GM21723 (cell line): ENCODE measurements around the gene YJU2.
"Not testable (repeated sequence)": the region's sequence is repeated elsewhere in the genome, so short reads cannot be mapped to it uniquely, and the experiment has no call there.

Experiments
- ATAC-seq: cut with Tn5 transposase; IDR thresholded peaks from one replicate; pipeline ENCODE4 v1.9.1; 2021; ENCODE audit warnings: mild to moderate bottlenecking, moderate library complexity; ENCODE audit not compliant: unreplicated experiment

YJU2 gene

GRCh38 chr19:4267101-4267900 is 20.4 kb downstream of the YJU2 start:
- ATAC-seq = no peak

GRCh38 chr19:4267901-4268815 is 21.3 kb downstream of the YJU2 start:
- no peak for ATAC-seq

GRCh38 chr19:4268816-4269430 is 22.0 kb downstream of the YJU2 start:
- ATAC-seq = no peak

- no peak for ATAC-seq
Observed at GRCh38 chr19:4272894-4273293, 26.0 kb downstream of the YJU2 start.

GRCh38 chr19:4274321-4274686 is 27.4 kb downstream of the YJU2 start:
- not testable (repeated sequence) for ATAC-seq

GRCh38 chr19:4277191-4277696 is 30.4 kb downstream of the YJU2 start:
- no peak for ATAC-seq

- no peak for ATAC-seq
Observed at GRCh38 chr19:4278010-4278409, 31.1 kb downstream of the YJU2 start.

- ATAC-seq = no peak
Observed at GRCh38 chr19:4278419-4279266, 31.8 kb downstream of the YJU2 start, which contains the start of gene SHD. TSS of gene SHD (plus strand) at chr19:4279266. CDS start at chr19:4280064, 798 bp downstream.

GRCh38 chr19:4279267-4279529 is 32.3 kb downstream of the YJU2 start:
- ATAC-seq = no peak

- ATAC-seq = no peak
Observed at GRCh38 chr19:4279530-4280422, 32.9 kb downstream of the YJU2 start.

GRCh38 chr19:4284176-4284958 is 37.5 kb downstream of the YJU2 start:
- ATAC-seq = no peak

GRCh38 chr19:4284974-4285373 is 38.1 kb downstream of the YJU2 start:
- no peak for ATAC-seq

- not testable (repeated sequence) for ATAC-seq
Observed at GRCh38 chr19:4286141-4286540, 39.3 kb downstream of the YJU2 start.

GRCh38 chr19:4288091-4288777 is 41.4 kb downstream of the YJU2 start:
- ATAC-seq = no peak

- no peak for ATAC-seq
Observed at GRCh38 chr19:4291184-4291732, 44.4 kb downstream of the YJU2 start.

- ATAC-seq = no peak
Observed at GRCh38 chr19:4292515-4292914, 45.6 kb downstream of the YJU2 start.

GRCh38 chr19:4294389-4294788 is 47.5 kb downstream of the YJU2 start:
- no peak for ATAC-seq
